Breast epithelium (tissue), 3 donors: ENCODE data around the gene SLC8A2.

Source experiments
- POLR2AphosphoS5 ChIP-seq, 3 donors: sonication (generic); formaldehyde crosslinking; IDR thresholded peaks; one replicate each; pipeline ENCODE4 v1.6.1; 2017; ENCODE audit warnings: antibody characterized with exemption in 3 of 3
- TF ChIP-seq, protein P1 (sequence below), 3 donors: fragments of 450-650 bp; IDR thresholded peaks; one replicate each; pipeline ENCODE4 v1.5.1; 2016 to 2017; ENCODE audit warnings: antibody characterized with exemption in 3 of 3, mild to moderate bottlenecking in 3 of 3, moderate library complexity in 3 of 3

DNA sequence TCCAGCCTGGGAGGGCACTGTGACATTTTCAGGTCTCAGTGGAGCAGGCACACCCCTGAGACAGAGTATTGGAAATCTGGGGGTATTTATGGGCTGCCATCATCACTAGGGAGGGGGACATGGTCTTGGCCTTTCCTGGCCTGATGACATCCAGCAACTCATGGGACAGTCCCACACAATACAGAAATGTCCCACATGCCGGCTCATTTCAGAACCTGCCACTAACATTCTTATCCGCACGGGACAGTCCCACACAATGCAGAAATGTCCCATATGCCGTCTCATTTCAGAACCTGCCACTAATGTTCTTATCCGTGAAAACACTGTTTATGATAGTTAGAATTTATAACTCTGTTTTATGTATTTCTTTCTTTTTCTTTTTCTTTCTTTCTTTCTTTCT is 9.8 kb downstream of the SLC8A2 start:
- no peak for TF ChIP-seq POLR2AphosphoS5 (IDR thresholded peaks at IDR 0.05)
- TF ChIP-seq, protein P1, sequence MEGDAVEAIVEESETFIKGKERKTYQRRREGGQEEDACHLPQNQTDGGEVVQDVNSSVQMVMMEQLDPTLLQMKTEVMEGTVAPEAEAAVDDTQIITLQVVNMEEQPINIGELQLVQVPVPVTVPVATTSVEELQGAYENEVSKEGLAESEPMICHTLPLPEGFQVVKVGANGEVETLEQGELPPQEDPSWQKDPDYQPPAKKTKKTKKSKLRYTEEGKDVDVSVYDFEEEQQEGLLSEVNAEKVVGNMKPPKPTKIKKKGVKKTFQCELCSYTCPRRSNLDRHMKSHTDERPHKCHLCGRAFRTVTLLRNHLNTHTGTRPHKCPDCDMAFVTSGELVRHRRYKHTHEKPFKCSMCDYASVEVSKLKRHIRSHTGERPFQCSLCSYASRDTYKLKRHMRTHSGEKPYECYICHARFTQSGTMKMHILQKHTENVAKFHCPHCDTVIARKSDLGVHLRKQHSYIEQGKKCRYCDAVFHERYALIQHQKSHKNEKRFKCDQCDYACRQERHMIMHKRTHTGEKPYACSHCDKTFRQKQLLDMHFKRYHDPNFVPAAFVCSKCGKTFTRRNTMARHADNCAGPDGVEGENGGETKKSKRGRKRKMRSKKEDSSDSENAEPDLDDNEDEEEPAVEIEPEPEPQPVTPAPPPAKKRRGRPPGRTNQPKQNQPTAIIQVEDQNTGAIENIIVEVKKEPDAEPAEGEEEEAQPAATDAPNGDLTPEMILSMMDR (IDR thresholded peaks at IDR 0.05): no peak
